Measurements from ENCODE around the gene ZNF454.

The ZNF454 gene

GRCh38 chr5:178940569-178941360 is at the start of gene ZNF454:
ZNF454 (plus strand) TSS chr5:178941198; CDS start chr5:178942792, 1,594 bp downstream.
- no peak for DNase-seq

- peak; percentile 33 for DNase-seq
These were observed 45.1 kb upstream of the ZNF454 start, which contains the start of gene ZFP2 for GRCh38 chr5:178895615-178896571. ZFP2 (plus strand) TSS chr5:178895913; CDS start chr5:178931314, 35,401 bp downstream.

- DNase-seq, result no peak
These were observed 41.7 kb upstream of the ZNF454 start for GRCh38 chr5:178899289-178899688.

GRCh38 chr5:178902849-178903248 is 38.1 kb upstream of the ZNF454 start:
- no peak for DNase-seq

- DNase-seq, result no peak
These were observed 8.9 kb upstream of the ZNF454 start for GRCh38 chr5:178931846-178932760.

- DNase-seq, result no peak
These were observed 363 bp downstream of the ZNF454 start for GRCh38 chr5:178941361-178941760.

- no peak for DNase-seq
These were observed 24.6 kb downstream of the ZNF454 start for GRCh38 chr5:178965465-178966055.

GRCh38 chr5:178981381-178981780 is 40.4 kb downstream of the ZNF454 start:
- DNase-seq, result no peak

- no peak for DNase-seq
These were observed 41.9 kb downstream of the ZNF454 start for GRCh38 chr5:178982941-178983340.

GRCh38 chr5:178983728-178984127 is 42.7 kb downstream of the ZNF454 start:
- DNase-seq, result no peak

- DNase-seq, result no peak
These were observed 43.4 kb downstream of the ZNF454 start for GRCh38 chr5:178984145-178985072.

GRCh38 chr5:178986326-178986960 is 45.4 kb downstream of the ZNF454 start:
- no peak for DNase-seq

- DNase-seq, result no peak
These were observed 47.6 kb downstream of the ZNF454 start for GRCh38 chr5:178988436-178989220.

GRCh38 chr5:178989311-178989710 is 48.3 kb downstream of the ZNF454 start:
- DNase-seq, result no peak

- DNase-seq, result no peak
These were observed 49.5 kb downstream of the ZNF454 start for GRCh38 chr5:178990491-178990890.

- no peak for DNase-seq
These were observed 50.5 kb downstream of the ZNF454 start for GRCh38 chr5:178991190-178992145.

GRCh38 chr5:178992291-178992895 is 51.4 kb downstream of the ZNF454 start:
- DNase-seq, result no peak

GRCh38 chr5:178993236-178993765 is 52.3 kb downstream of the ZNF454 start:
- no peak for DNase-seq

Data from DMS79 treated with DMSO at 0.1 percent for 48 hours (cell line).